HG03095 (cell line): ENCODE results near the gene STEAP4.

Experiments used
- ATAC-seq: cut with Tn5 transposase; IDR thresholded peaks from one replicate; pipeline ENCODE4 v1.9.1; 2021; ENCODE audit warnings: moderate library complexity; ENCODE audit not compliant: unreplicated experiment

STEAP4 gene

GRCh38 chr7:88314061-88314491 is 7.4 kb upstream of the STEAP4 start:
- ATAC-seq: no peak

GRCh38 chr7:88312061-88312663 is 5.5 kb upstream of the STEAP4 start:
- no peak for ATAC-seq

GRCh38 chr7:88311675-88312036 is 5.0 kb upstream of the STEAP4 start:
- no peak for ATAC-seq

- ATAC-seq: no peak
Measured at GRCh38 chr7:88310956-88311674, 4.4 kb upstream of the STEAP4 start.

GRCh38 chr7:88309819-88310218 is 3.1 kb upstream of the STEAP4 start:
- no peak for ATAC-seq

- no peak for ATAC-seq
Measured at GRCh38 chr7:88307823-88308222, 1.1 kb upstream of the STEAP4 start.

GRCh38 chr7:88307412-88307811 is 718 bp upstream of the STEAP4 start:
- no peak for ATAC-seq

GRCh38 chr7:88305044-88305443 is 1.6 kb downstream of the STEAP4 start:
- no peak for ATAC-seq

- ATAC-seq: no peak
Measured at GRCh38 chr7:88302486-88302885, 4.2 kb downstream of the STEAP4 start.

GRCh38 chr7:88301924-88302323 is 4.8 kb downstream of the STEAP4 start:
- no peak for ATAC-seq

GRCh38 chr7:88300401-88300945 is 6.2 kb downstream of the STEAP4 start:
- ATAC-seq: no peak

GRCh38 chr7:88299126-88299525 is 7.6 kb downstream of the STEAP4 start:
- ATAC-seq: no peak

GRCh38 chr7:88293866-88294265 is 12.8 kb downstream of the STEAP4 start:
- ATAC-seq: no peak

- no peak for ATAC-seq
Measured at GRCh38 chr7:88291398-88292173, 15.1 kb downstream of the STEAP4 start.

- no peak for ATAC-seq
Measured at GRCh38 chr7:88290491-88290890, 16.2 kb downstream of the STEAP4 start.

GRCh38 chr7:88289564-88290025 is 17.1 kb downstream of the STEAP4 start:
- ATAC-seq: no peak

- ATAC-seq: no peak
Measured at GRCh38 chr7:88281749-88282148, 24.9 kb downstream of the STEAP4 start.

GRCh38 chr7:88280801-88281200 is 25.9 kb downstream of the STEAP4 start:
- no peak for ATAC-seq

GRCh38 chr7:88279323-88279722 is 27.4 kb downstream of the STEAP4 start:
- ATAC-seq: no peak

- no peak for ATAC-seq
Measured at GRCh38 chr7:88278881-88279280, 27.8 kb downstream of the STEAP4 start.

GRCh38 chr7:88276605-88277153 is 30.0 kb downstream of the STEAP4 start:
- no peak for ATAC-seq
